Thyroid gland (tissue), 4 donors: ENCODE results near the gene P2RX2.

Experiments
- POLR2A ChIP-seq, 2 donors: fragments of 450-650 bp; IDR thresholded peaks; one replicate each; pipeline ENCODE4 v1.6.1; 2017; ENCODE audit warnings: antibody characterized with exemption in 2 of 2, mild to moderate bottlenecking in 2 of 2, moderate library complexity in 1 of 2
- TF ChIP-seq, protein P1 (sequence below), 6 experiments: fragments of 200-600 bp in 3 of 6; fragments of 450-650 bp in 3 of 6; sonication (generic) in 3 of 6; IDR thresholded peaks; one replicate each; pipeline ENCODE4 v1.5.1; 2016 to 2019; ENCODE audit warnings: antibody characterized with exemption in 6 of 6, mild to moderate bottlenecking in 2 of 6, inconsistent platforms in 1 of 6, moderate library complexity in 1 of 6

- TF ChIP-seq, protein P1, sequence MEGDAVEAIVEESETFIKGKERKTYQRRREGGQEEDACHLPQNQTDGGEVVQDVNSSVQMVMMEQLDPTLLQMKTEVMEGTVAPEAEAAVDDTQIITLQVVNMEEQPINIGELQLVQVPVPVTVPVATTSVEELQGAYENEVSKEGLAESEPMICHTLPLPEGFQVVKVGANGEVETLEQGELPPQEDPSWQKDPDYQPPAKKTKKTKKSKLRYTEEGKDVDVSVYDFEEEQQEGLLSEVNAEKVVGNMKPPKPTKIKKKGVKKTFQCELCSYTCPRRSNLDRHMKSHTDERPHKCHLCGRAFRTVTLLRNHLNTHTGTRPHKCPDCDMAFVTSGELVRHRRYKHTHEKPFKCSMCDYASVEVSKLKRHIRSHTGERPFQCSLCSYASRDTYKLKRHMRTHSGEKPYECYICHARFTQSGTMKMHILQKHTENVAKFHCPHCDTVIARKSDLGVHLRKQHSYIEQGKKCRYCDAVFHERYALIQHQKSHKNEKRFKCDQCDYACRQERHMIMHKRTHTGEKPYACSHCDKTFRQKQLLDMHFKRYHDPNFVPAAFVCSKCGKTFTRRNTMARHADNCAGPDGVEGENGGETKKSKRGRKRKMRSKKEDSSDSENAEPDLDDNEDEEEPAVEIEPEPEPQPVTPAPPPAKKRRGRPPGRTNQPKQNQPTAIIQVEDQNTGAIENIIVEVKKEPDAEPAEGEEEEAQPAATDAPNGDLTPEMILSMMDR (IDR thresholded peaks at IDR 0.05) = no peak
- TF ChIP-seq POLR2A (IDR thresholded peaks at IDR 0.05) = peak in 1 of 2 donors; percentile 20
These were observed 15.9 kb upstream of the P2RX2 start for GRCh38 chr12:132602572-132603239.
